NCI-H460 (cell line): ENCODE results near the gene AASDH. TPM values are rescaled to one million over a fixed set of nuclear protein-coding genes. Genes with fewer than 3 reads are reported as not detected.

ENCODE experiments used
- DNase-seq: peaks from one replicate; pipeline ENCODE4 v3.0.0-alpha.2; 2016; ENCODE audit warnings: low read depth; ENCODE audit errors: extremely low read depth
- polyA plus RNA-seq: library from polyadenylated mRNA; depleted of rRNA; stranded (reverse); fragments of >200 nt; gene quantifications from 2 replicates; pipeline ENCODE4 v1.2.3, GENCODE V29; 2014; cell fraction: nucleus; rRNA removed
- total RNA-seq: library from RNA; depleted of rRNA; stranded (reverse); fragments of >200 nt; shearing (Covaris generic); gene quantifications from 2 replicates; pipeline ENCODE4 v1.2.3, GENCODE V29; 2014; rRNA removed

Gene AASDH
- 12.1 and 13.3 TPM in 2 replicates for total RNA-seq
- 8.3 and 13.0 TPM in 2 replicates for polyA plus RNA-seq

- peak; percentile 86 for DNase-seq
Measured at GRCh38 chr4:56387023-56388001, at the start of gene AASDH. AASDH (minus strand) TSS chr4:56387491; CDS start chr4:56384299, 3,192 bp downstream.

- DNase-seq, result peak; percentile 94
Measured at GRCh38 chr4:56435140-56435926, 48.0 kb upstream of the AASDH start, which contains the start of gene PPAT. PPAT (minus strand) TSS chr4:56435615; CDS start chr4:56435477, 138 bp downstream.

- DNase-seq, result peak; percentile 52
Measured at GRCh38 chr4:56434599-56435139, 47.4 kb upstream of the AASDH start.

- no peak for DNase-seq
Measured at GRCh38 chr4:56433280-56433679, 46.0 kb upstream of the AASDH start.

GRCh38 chr4:56430203-56430602, 42.9 kb upstream of the AASDH start:
- DNase-seq, result no peak

- no peak for DNase-seq
Measured at GRCh38 chr4:56427179-56427578, 39.9 kb upstream of the AASDH start.

- DNase-seq, result no peak
Measured at GRCh38 chr4:56426273-56426672, 39.0 kb upstream of the AASDH start.

- no peak for DNase-seq
Measured at GRCh38 chr4:56425518-56425917, 38.2 kb upstream of the AASDH start.

GRCh38 chr4:56424697-56425514, 37.6 kb upstream of the AASDH start:
- DNase-seq, result no peak

- no peak for DNase-seq
Measured at GRCh38 chr4:56424176-56424575, 36.9 kb upstream of the AASDH start.

- DNase-seq, result no peak
Measured at GRCh38 chr4:56417396-56417795, 30.1 kb upstream of the AASDH start.

GRCh38 chr4:56416349-56416748, 29.1 kb upstream of the AASDH start:
- no peak for DNase-seq

GRCh38 chr4:56414135-56414670, 26.9 kb upstream of the AASDH start:
- no peak for DNase-seq

GRCh38 chr4:56410247-56411062, 23.2 kb upstream of the AASDH start:
- no peak for DNase-seq

GRCh38 chr4:56409511-56410090, 22.3 kb upstream of the AASDH start:
- DNase-seq, result no peak

GRCh38 chr4:56408978-56409377, 21.7 kb upstream of the AASDH start:
- DNase-seq, result no peak

GRCh38 chr4:56406151-56406550, 18.9 kb upstream of the AASDH start:
- no peak for DNase-seq

GRCh38 chr4:56405016-56405415, 17.7 kb upstream of the AASDH start:
- DNase-seq, result no peak

GRCh38 chr4:56400560-56400959, 13.3 kb upstream of the AASDH start:
- no peak for DNase-seq
